Cardiac fibroblast (primary cell): ENCODE data around the gene PPM1L.
"Not testable (repeated sequence)": the region's sequence is repeated elsewhere in the genome, so short reads cannot be mapped to it uniquely, and the experiment has no call there.

Experiments used
- DNase-seq, 2 donors: peaks; one replicate each; pipeline versions ENCODE4 v3.0.0 to v3.0.0-alpha.2; 2010; ENCODE audit warnings: low read depth in 2 of 2
- H3K4me3 ChIP-seq, 2 donors: replicated peaks in 1 of 2; 1 replicate in 1 of 2; 2 replicates in 1 of 2; pipeline ENCODE4 v1.5.1; 2011; ENCODE audit warnings: low read depth in 2 of 2, low read length in 2 of 2, mild to moderate bottlenecking in 2 of 2, moderate library complexity in 1 of 2
- TF ChIP-seq, protein P1 (sequence below): IDR thresholded peaks from one replicate; pipeline ENCODE4 v1.5.1; 2011; ENCODE audit warnings: low read depth, mild to moderate bottlenecking, low read length, inconsistent platforms

Gene PPM1L

DNA sequence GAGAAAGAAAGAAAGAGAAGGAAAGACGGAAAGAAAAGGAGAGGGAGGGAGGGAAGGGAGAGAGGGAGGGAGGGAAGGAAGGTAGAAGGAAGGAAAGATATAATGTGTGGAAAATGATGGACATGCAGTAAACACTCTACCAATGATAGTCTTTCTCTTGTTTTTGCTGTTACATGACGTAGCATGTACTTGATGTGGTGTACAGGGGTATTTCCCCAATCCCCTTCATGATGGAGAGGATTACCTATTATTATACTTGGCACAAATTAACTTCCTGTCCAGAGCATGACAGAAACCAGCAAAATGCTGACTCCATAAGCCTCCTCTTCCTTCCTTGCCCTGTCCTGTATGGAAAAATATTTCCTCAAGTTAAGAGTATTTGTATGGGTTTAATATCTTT, 224.7 kb downstream of the PPM1L start:
- DNase-seq = no peak
- H3K4me3 ChIP-seq = no peak overlapping the region
- TF ChIP-seq, protein P1, sequence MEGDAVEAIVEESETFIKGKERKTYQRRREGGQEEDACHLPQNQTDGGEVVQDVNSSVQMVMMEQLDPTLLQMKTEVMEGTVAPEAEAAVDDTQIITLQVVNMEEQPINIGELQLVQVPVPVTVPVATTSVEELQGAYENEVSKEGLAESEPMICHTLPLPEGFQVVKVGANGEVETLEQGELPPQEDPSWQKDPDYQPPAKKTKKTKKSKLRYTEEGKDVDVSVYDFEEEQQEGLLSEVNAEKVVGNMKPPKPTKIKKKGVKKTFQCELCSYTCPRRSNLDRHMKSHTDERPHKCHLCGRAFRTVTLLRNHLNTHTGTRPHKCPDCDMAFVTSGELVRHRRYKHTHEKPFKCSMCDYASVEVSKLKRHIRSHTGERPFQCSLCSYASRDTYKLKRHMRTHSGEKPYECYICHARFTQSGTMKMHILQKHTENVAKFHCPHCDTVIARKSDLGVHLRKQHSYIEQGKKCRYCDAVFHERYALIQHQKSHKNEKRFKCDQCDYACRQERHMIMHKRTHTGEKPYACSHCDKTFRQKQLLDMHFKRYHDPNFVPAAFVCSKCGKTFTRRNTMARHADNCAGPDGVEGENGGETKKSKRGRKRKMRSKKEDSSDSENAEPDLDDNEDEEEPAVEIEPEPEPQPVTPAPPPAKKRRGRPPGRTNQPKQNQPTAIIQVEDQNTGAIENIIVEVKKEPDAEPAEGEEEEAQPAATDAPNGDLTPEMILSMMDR = no peak

DNA sequence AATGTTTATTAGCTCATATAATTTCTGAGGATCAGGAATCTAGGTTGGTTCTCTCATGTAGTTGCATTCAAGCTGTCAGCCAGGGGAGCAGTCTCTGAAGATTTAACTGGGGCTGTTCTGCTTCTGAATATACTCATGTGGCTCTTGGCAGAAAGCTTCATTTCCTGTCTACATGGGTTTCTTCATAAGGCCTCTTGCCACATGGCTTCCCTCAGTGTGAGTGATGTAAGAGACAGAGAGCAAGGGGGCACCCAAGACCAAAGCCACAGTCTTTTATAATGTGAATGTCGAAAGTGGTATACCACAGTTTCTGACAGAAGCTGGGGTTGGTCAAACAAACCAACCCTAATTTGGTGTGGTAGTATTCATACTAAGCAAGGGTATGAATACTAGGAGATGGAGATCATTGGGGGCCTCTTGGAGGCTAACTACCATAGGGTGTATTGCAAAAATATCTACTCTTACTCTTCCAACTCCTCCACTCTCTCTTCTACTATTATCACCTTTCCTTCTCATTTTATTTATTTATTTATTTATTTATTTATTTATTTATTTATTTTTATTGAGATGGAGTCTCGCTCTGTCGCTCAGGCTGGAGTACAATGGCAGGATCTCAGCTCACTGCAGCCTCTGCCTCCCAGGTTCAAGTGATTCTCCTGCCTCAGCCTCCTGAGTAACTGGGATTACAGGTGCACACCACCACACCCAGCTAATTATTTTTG, 225.3 kb downstream of the PPM1L start:
- DNase-seq = peak; percentile 12 to 69
- no peak overlapping the region for H3K4me3 ChIP-seq
- TF ChIP-seq, protein P1 = no peak

DNA sequence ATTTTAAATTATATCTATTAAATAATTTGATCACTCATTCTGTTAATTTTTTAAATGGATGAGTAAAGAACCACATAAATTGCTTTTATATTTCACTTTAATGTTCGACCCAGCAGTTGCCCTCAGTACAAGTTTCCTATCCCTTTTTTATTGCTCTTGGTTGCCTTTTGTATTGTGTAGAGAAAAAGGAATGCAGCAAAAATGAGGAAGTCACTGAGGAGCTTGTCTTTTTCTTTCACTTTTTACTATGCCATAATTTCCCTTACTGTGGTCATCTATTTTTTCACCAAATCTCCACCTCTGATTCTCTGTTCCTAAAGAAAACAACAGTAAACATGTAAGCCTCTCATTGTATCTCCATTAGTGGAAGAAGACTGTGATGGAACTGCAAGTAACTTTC, 226.5 kb downstream of the PPM1L start:
- no peak for DNase-seq
- H3K4me3 ChIP-seq = no peak overlapping the region
- TF ChIP-seq, protein P1 = no peak

DNA sequence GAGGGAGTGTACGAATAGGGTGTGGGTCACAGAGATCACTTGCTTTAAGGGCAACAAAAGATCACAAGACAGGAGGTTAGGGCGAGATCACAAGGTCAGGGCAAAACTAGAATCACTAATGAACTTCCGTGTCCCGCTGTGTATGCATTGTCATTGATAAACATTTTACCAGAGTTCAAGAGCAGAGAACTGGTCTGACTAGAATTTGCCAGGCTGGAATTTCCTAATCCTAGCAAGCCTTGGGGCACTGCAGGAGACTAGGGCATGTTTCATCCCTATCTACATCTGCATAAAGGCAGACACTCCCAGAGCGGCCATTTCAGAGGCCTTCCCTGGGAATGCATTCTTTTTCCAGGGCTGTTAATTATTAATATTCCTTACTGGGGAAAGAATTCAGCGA, 227.9 kb downstream of the PPM1L start:
- not testable (repeated sequence) for DNase-seq, H3K4me3 ChIP-seq

DNA sequence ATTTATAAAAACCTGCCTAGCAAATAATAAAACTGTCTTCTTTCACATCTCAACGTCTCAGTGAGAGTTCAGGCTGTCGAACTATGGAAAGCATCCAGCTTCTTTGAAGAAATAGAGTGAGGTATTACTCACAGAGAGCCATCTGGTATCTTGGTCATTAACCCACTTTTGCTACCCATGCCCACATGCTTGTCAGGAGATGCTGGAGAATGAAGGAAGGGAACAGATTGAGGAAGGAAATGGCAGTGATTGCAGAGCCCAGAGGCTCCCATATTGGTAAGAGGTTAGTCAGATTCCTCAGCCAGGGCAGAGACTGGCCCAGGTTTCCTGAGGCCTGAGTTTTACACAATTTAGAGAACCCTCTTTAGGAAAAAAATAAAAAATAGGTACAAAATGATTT, 230.0 kb downstream of the PPM1L start:
- TF ChIP-seq, protein P1 = no peak
- H3K4me3 ChIP-seq = no peak overlapping the region
- no peak for DNase-seq

DNA sequence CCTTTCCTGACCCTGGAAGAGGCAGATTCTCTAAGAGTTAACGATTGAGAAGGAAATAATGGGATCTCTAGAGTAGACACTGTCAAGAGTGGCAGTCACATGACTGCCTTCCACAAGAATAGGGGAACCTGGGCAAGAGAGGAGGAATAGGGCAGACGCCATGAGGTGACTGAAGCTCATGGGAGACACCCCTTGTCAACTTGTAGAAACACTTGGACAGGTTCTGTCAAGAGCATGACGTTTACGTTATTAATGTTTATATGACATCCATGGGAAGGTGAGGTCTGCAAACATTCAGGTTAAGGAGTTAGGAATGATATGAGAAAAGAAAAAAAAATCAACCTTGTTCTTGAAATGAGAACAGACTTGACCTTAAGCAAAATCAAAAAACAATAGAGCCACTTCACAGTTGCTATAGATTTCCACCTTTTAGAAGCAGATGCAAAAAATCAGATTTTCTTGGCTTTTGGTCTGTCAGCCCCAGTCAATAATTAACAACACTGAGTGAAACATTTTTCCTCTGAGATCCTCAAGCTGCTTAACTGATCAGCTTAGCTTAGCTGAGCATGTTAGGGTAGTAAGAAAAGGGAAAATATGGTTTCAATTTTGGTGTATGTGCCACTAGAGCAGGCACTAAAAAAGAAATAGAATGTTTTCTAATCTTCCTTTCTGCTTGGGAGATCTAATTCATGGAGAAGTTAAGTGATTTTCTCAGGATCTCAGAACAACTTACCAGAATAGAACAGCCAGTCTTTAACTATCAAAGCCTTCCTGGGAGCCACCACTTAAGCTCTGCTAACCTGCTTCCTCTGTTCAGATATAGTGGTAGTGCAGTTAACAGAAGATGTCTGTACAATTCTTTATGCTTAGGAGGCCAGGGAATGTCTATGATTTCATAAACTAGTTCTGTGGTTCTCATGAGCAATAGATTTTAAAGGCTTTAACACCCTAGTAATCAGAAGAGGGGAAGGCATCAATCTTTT, 232.2 kb downstream of the PPM1L start:
- DNase-seq = no peak
- TF ChIP-seq, protein P1 = no peak
- no peak overlapping the region for H3K4me3 ChIP-seq

DNA sequence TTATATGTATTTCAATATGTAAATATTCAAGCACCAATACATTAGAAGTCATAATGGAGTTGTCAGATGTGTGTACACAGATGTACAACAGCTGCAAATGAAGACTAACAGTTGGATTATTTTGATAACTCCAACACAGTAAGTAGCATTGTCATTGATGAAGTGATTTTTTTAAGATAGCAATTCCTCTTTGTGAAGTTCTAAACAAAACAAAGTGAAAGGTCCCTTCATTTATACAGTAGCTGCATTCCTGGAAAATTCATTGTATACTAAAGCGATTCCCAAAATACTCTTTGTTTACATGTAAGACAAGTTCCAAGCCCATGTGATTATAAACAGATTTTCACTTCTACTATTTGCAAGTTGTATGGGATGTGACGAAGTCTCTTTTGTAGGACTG, 234.4 kb downstream of the PPM1L start:
- TF ChIP-seq, protein P1 = no peak
- DNase-seq = no peak
- no peak overlapping the region for H3K4me3 ChIP-seq
